IPS-15b (cell line): ENCODE data around the gene RFC5.
"Not testable (repeated sequence)": the region's sequence is repeated elsewhere in the genome, so short reads cannot be mapped to it uniquely, and the experiment has no call there.

Source experiments
- H3K27me3 ChIP-seq: one replicate; pipeline ENCODE4 v1.6.1; 2013; ENCODE audit warnings: low read length; ENCODE audit not compliant: control insufficient read depth, insufficient read depth
- H3K36me3 ChIP-seq: one replicate; pipeline ENCODE4 v1.6.1; 2013; ENCODE audit warnings: low read length; ENCODE audit not compliant: control insufficient read depth, insufficient read depth
- H3K4me1 ChIP-seq: one replicate; pipeline ENCODE4 v1.6.1; 2013; ENCODE audit warnings: mild to moderate bottlenecking, low read length; ENCODE audit not compliant: control insufficient read depth, insufficient read depth
- H3K4me3 ChIP-seq: one replicate; pipeline ENCODE4 v1.5.1; 2013; ENCODE audit warnings: low read depth, low read length
- H3K9ac ChIP-seq: one replicate; pipeline ENCODE4 v1.6.1; 2013; ENCODE audit warnings: low read depth, mild to moderate bottlenecking, low read length
- H3K9me3 ChIP-seq: one replicate; pipeline ENCODE4 v1.6.1; 2013; ENCODE audit warnings: mild to moderate bottlenecking, low read length; ENCODE audit not compliant: control insufficient read depth, insufficient read depth

Gene RFC5

DNA sequence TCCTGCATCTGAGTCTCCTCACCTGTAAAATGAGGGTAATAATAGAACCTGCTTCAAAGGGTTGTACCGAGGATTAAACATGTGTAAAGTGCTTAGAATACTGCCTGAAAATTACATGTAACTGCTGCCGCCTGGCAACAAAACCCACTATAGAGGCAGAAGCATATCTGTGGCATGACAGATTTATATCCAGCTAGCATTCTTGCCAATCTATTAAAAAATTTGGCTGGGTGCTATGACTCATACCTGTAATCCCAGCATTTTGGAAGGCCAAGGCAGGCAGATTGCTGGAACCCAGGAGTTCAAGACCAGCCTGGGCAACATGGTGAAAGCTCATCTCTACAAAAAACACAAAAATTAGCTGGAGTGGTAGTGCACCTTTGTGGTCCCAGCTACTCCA lies 31.3 kb upstream of the RFC5 start:
- H3K36me3 ChIP-seq: no peaks in the 10 kb centered on the region

DNA sequence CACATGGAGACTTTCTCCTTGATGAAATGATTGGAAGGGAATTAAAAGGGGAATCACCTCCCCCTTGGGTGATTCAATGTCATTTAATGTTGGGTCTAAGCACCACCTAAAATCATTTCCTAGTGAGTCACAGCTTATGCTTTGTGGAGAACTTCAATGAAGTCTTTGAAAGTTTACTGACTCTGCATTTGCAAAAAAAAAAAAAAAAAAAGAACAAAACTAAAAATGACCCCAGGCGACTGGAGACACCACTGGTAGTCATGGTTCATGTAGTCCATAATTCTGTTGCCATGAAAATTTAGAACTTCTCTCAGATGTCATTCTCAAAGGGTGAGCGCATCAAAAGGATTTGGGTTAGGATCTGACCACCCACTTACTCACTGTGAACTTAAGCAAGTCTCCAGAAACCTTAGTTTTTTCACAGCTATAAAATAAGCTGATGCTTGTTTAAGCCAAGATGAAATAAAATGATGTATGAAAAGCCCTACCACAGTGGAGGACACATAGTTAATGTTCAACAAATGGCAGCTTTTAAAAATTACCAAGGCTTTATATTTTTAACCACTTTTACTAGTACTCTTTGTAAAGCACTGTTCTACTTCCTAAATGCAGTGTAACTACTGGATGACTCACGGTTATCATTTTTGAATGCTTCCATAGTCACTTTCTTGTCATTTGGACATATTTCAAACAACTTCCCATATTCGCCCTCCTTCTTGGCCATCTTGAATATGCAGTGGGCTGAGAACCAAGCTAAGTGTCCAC lies 29.6 kb upstream of the RFC5 start:
- no peak overlapping the region for H3K9ac ChIP-seq
- no peaks in the 10 kb centered on the region for H3K4me1 ChIP-seq
- no peaks in the 10 kb centered on the region for H3K36me3 ChIP-seq
- H3K4me3 ChIP-seq: no peak overlapping the region
- no peaks in the 10 kb centered on the region for H3K9me3 ChIP-seq
- H3K27me3 ChIP-seq: no peaks in the 10 kb centered on the region

More for the DNA sequence above, 31.3 kb upstream of the RFC5 start:
- Histone ChIP-seq H3K9ac (no peak overlapping the region), H3K4me1 (no peaks in the 10 kb centered on the region), H3K27me3 (no peaks in the 10 kb centered on the region), H3K9me3 (no peaks in the 10 kb centered on the region), H3K4me3 (no peak overlapping the region)

- Histone ChIP-seq H3K27me3 (no peaks in the 10 kb centered on the region), H3K4me3 (no peak overlapping the region), H3K36me3 (no peaks in the 10 kb centered on the region), H3K9me3 (no peaks in the 10 kb centered on the region), H3K4me1 (no peaks in the 10 kb centered on the region), H3K9ac (no peak overlapping the region)
Observed at GRCh38 chr12:117994551-117995438, 21.7 kb upstream of the RFC5 start.

GRCh38 chr12:117998719-117999118 lies 17.8 kb upstream of the RFC5 start:
- no peak overlapping the region for H3K9ac ChIP-seq
- H3K27me3 ChIP-seq: no peaks in the 10 kb centered on the region
- H3K36me3 ChIP-seq: no peaks in the 10 kb centered on the region
- H3K4me3 ChIP-seq: no peak overlapping the region
- H3K4me1 ChIP-seq: no peaks in the 10 kb centered on the region
- H3K9me3 ChIP-seq: no peaks in the 10 kb centered on the region

DNA sequence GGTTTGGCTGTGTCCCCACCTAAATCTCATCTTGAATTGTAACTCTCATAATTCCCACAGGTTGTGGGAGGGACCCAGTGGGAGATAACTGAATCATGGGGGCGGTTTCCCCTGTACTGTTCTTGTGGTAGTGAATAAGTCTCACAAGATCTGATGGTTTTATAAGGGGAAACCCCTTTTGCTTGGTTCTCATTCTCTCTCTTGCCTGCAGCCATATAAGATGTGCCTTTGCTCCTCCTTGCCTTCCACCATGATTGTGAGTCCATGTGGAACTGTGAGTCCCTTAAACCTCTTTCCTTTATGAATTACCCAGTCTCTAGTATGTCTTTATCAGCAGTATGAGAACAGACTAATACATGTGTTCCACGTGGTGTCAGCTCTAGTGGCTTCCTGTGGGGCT lies 16.7 kb upstream of the RFC5 start:
- H3K27me3 ChIP-seq, H3K4me3 ChIP-seq, H3K9me3 ChIP-seq, H3K36me3 ChIP-seq, H3K4me1 ChIP-seq, H3K9ac ChIP-seq: not testable (repeated sequence)

GRCh38 chr12:118010903-118011302 lies 5.6 kb upstream of the RFC5 start:
- H3K4me3 ChIP-seq: no peak overlapping the region
- H3K9ac ChIP-seq: no peak overlapping the region
- peaks cover under 1% of the 10 kb centered on the region for H3K4me1 ChIP-seq
- no peaks in the 10 kb centered on the region for H3K9me3 ChIP-seq
- no peaks in the 10 kb centered on the region for H3K27me3 ChIP-seq
- H3K36me3 ChIP-seq: no peaks in the 10 kb centered on the region

DNA sequence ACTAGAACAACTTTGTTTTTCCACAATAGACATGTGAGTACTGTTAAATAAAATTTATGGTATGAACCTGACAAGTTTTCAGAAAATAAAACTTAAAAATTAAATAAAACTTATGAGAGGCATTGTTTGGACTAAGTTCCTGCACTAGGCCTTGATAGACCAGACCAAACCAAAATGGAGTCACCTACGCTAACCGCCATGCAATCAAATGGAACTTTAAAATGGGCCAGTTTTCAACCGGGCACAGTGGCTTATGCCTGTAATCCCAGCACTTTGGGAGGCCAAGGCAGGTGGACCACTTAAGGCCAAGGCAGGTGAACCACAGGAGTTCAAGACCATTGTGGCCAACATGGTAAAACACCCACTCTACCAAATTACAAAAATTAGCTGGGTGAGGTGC lies 5.1 kb upstream of the RFC5 start:
- no peaks in the 10 kb centered on the region for H3K27me3 ChIP-seq
- H3K36me3 ChIP-seq: no peaks in the 10 kb centered on the region
- peaks cover 3% of the 10 kb centered on the region for H3K4me1 ChIP-seq
- H3K9me3 ChIP-seq: no peaks in the 10 kb centered on the region
- no peak overlapping the region for H3K9ac ChIP-seq
- no peak overlapping the region for H3K4me3 ChIP-seq

GRCh38 chr12:118011961-118012360 lies 4.5 kb upstream of the RFC5 start:
- Histone ChIP-seq H3K9ac (no peak overlapping the region), H3K4me1 (peaks cover 3% of the 10 kb centered on the region), H3K36me3 (peaks cover 3% of the 10 kb centered on the region), H3K4me3 (no peak overlapping the region), H3K9me3 (no peaks in the 10 kb centered on the region), H3K27me3 (no peaks in the 10 kb centered on the region)

GRCh38 chr12:118013283-118013682 lies 3.2 kb upstream of the RFC5 start:
- Histone ChIP-seq H3K4me3 (no peak overlapping the region), H3K4me1 (peaks cover 5% of the 10 kb centered on the region), H3K9me3 (no peaks in the 10 kb centered on the region), H3K9ac (no peak overlapping the region), H3K36me3 (peaks cover 3% of the 10 kb centered on the region), H3K27me3 (no peaks in the 10 kb centered on the region)

DNA sequence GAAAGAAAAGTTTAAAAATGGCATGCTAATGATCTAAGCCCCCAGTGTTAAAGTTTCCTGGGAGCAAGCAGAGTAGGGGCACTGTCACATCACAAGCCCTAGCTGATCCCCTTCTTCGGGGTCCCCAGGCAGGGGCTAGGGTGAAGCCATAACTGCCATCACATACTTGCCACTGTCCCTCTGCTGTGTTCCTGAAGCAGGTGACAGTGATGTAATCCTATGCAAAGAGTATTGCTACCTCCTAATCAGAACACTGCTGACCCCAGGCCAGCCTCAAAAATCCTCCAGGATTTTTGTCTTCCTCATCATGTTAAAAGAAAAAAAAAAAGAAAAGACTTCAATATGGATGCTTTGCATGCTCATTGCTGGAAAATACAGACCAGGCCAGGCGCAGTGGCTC lies 1.2 kb upstream of the RFC5 start:
- Histone ChIP-seq H3K4me1 (peaks cover 5% of the 10 kb centered on the region), H3K4me3 (no peak overlapping the region), H3K27me3 (no peaks in the 10 kb centered on the region), H3K9ac (no peak overlapping the region), H3K36me3 (peaks cover 17% of the 10 kb centered on the region), H3K9me3 (no peaks in the 10 kb centered on the region)

- H3K36me3 ChIP-seq: peaks cover 22% of the 10 kb centered on the region
- peak overlapping the region; percentile 77 for H3K4me3 ChIP-seq
- H3K9me3 ChIP-seq: no peaks in the 10 kb centered on the region
- H3K27me3 ChIP-seq: no peaks in the 10 kb centered on the region
- H3K9ac ChIP-seq: no peak overlapping the region
- H3K4me1 ChIP-seq: peaks cover 5% of the 10 kb centered on the region
Observed at GRCh38 chr12:118015944-118016343, 559 bp upstream of the RFC5 start.

- peaks cover 5% of the 10 kb centered on the region for H3K4me1 ChIP-seq
- no peak overlapping the region for H3K9ac ChIP-seq
- peaks cover 38% of the 10 kb centered on the region for H3K36me3 ChIP-seq
- no peak overlapping the region for H3K4me3 ChIP-seq
- H3K27me3 ChIP-seq: no peaks in the 10 kb centered on the region
- H3K9me3 ChIP-seq: no peaks in the 10 kb centered on the region
Observed at GRCh38 chr12:118017926-118018325, 1.4 kb downstream of the RFC5 start.
